HG02571 (cell line): ENCODE measurements around the gene FHL1.
"Not testable (repeated sequence)": the region's sequence is repeated elsewhere in the genome, so short reads cannot be mapped to it uniquely, and the experiment has no call there.

Experiments
- ATAC-seq: cut with Tn5 transposase; IDR thresholded peaks from one replicate; pipeline ENCODE4 v1.9.1; 2021; ENCODE audit warnings: mild to moderate bottlenecking, moderate library complexity; ENCODE audit not compliant: unreplicated experiment

Gene FHL1

GRCh38 chrX:136147315-136147901, at the start of gene FHL1:
Gene FHL1 (plus strand): TSS chrX:136147533.
- ATAC-seq, result no peak

- ATAC-seq, result no peak
Observed at GRCh38 chrX:136097871-136098805, 49.2 kb upstream of the FHL1 start.

- ATAC-seq, result no peak
Observed at GRCh38 chrX:136104936-136105335, 42.4 kb upstream of the FHL1 start.

- no peak for ATAC-seq
Observed at GRCh38 chrX:136106920-136107528, 40.3 kb upstream of the FHL1 start.

GRCh38 chrX:136108905-136109304, 38.4 kb upstream of the FHL1 start:
- ATAC-seq, result not testable (repeated sequence)

GRCh38 chrX:136112286-136112685, 35.0 kb upstream of the FHL1 start:
- ATAC-seq, result no peak

GRCh38 chrX:136112778-136113177, 34.6 kb upstream of the FHL1 start:
- no peak for ATAC-seq

- ATAC-seq, result no peak
Observed at GRCh38 chrX:136115126-136115903, 32.0 kb upstream of the FHL1 start.

GRCh38 chrX:136115904-136116297, 31.4 kb upstream of the FHL1 start:
- no peak for ATAC-seq

GRCh38 chrX:136121788-136122187, 25.5 kb upstream of the FHL1 start:
- ATAC-seq, result no peak

GRCh38 chrX:136122207-136122606, 25.1 kb upstream of the FHL1 start:
- ATAC-seq, result no peak

GRCh38 chrX:136125106-136125505, 22.2 kb upstream of the FHL1 start:
- no peak for ATAC-seq

- ATAC-seq, result no peak
Observed at GRCh38 chrX:136126371-136126770, 21.0 kb upstream of the FHL1 start.

GRCh38 chrX:136126872-136127406, 20.4 kb upstream of the FHL1 start:
- no peak for ATAC-seq

- no peak for ATAC-seq
Observed at GRCh38 chrX:136128743-136129142, 18.6 kb upstream of the FHL1 start.

- no peak for ATAC-seq
Observed at GRCh38 chrX:136130931-136131833, 16.2 kb upstream of the FHL1 start.

GRCh38 chrX:136138939-136139338, 8.4 kb upstream of the FHL1 start:
- no peak for ATAC-seq

- ATAC-seq, result no peak
Observed at GRCh38 chrX:136141569-136141968, 5.8 kb upstream of the FHL1 start.

GRCh38 chrX:136142592-136142991, 4.7 kb upstream of the FHL1 start:
- no peak for ATAC-seq

- ATAC-seq, result no peak
Observed at GRCh38 chrX:136143711-136144110, 3.6 kb upstream of the FHL1 start.
